NCI-H146 treated with DMSO at 0.1 percent for 48 hours (cell line): Measurements from ENCODE around the gene HDDC2.

Experiments used
- DNase-seq: peaks from one replicate; lab custom pipeline; 2025; ENCODE audit not compliant: unreplicated experiment; lab: John Stamatoyannopoulos, UW

The HDDC2 gene

GRCh38 chr6:125245109-125245508 is 56.7 kb downstream of the HDDC2 start:
- no peak for DNase-seq

GRCh38 chr6:125237764-125238163 is 64.0 kb downstream of the HDDC2 start:
- no peak for DNase-seq

- DNase-seq, result no peak
These were observed 65.0 kb downstream of the HDDC2 start for GRCh38 chr6:125236536-125237327.

DNA sequence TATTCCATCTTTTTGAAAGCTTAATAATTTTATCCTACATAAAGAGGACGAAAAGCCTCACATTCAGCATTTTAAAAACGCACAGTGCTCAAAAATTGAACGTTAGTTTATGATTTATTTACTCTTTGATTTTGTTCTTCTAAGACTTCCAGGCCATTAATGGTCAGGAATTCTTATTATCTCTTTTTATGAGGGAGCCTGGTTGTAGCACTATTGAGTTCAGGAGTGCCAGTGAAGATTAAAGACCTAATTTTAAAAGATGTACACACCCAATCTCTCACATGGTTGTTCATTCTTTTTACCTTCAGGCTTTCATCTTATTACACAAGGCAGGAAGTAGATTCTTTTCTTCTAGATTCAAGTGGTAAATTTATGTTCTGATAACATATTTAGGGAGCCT is 68.6 kb downstream of the HDDC2 start:
- no peak for DNase-seq

- no peak for DNase-seq
These were observed 69.3 kb downstream of the HDDC2 start for GRCh38 chr6:125232466-125232865.

DNA sequence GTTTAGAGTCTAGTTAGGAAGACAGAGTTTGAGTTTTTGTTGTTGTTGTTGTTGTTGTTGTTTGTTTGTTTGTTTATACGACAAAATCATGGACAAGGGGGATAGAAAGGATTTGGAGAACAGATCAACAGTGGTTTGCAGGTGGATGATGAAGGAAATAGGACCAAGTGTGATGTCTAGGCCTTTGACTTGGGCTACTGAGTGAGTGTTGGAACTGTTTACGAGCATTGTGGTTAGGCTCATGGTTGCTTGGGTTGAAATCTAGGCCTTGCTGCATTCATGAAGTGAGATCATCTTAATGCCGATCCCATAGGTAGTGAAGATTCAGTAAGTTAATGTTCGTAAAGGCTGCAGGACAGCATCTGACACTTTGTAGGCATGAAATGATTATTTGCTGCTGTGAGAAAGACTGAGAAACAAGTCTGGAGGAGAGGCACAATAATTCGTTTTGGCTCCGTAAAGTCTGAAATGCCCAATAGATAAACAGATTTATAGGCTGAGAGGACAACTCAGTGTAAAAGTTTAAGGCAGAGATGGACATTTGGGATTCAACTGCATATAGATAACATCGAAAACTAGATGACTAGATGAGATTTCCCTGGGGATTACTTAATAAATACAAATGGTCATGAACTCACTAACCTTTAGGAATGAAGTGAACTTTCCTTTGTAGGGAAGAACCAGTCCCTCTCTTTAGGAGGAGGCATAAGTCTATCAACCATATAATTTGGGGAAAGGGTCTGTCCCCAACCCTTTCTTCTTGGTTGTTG is 70.0 kb downstream of the HDDC2 start:
- DNase-seq, result no peak

DNA sequence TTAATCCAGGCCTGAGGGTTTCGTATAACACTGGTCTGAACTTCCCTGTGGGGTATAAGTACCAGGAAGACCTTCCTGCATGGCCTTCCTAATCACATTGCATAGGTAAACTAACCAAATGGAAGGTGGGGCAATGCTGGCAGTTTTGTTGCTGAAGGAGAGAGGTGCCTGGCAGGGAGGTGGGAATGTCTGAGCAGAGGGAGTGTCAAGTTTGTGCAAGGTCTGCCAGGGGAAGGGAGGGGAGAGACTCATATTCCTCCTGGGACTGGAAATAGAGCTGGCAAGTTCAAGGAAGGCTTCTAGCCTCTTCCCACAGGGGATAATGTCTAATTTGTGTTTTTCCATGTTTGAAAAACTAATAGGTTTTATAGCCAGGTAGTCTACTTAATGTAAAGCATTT is 70.6 kb downstream of the HDDC2 start:
- DNase-seq, result no peak

DNA sequence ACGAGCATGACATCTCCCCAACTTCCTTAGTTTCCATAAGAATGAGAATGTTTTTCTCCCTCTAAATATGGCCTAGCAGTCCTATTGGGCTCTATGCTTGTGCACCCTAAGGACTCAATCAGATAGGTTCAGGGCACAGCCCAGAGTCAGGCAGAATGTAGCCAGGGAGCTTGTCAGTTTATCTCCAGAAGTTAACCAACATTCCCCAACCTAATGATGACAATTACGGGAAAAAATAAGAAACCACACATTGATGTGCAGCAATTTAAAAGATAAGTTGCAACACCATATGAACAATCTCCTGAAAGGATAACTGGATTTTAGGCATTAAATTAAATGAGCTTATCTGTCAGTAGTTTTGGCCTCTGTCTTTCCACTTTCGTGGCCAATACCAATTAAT is 71.1 kb downstream of the HDDC2 start:
- DNase-seq, result no peak

DNA sequence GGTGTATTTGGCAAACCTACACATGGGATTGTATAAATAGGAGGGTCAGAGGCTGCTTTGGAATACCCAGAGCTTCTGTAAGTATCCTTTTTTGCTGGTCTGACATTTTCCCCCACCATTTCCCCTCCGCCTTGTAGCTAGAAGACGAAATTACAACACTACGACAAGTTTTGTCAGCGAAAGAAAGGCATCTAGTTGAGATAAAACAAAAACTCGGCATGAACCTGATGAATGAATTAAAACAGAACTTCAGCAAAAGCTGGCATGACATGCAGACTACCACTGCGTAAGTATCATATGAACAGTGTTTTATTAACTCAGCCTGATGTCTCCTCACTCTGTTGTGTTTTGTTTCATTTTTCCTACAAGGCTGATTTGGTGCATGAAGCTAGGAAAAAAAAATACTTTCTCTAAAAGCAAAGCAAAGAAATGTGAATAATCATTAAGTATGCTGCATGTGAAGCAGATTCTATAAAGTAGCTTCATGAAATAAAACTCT is 72.7 kb downstream of the HDDC2 start:
- no peak for DNase-seq

DNA sequence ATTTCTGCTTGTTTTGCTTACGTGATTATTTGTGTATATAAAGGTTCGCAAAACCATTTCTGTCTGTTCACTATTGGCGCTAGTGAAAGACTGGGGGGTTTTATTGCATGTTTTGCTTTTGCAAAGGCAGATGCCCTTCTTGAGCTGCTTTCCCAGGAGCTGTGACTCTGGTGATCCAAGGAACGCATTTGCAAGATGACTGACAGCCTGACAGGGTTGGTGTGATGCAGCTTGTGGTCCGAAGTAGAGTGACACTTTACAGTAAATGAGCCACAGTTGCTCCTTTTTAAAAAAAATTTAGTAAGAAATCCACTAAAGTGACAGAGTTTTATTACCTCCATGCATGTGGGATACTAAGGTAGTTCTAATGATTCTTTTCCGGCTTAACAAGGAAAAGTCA is 74.5 kb downstream of the HDDC2 start:
- DNase-seq, result no peak
